ENCODE data around the gene MFSD12.

Gene MFSD12

DNA sequence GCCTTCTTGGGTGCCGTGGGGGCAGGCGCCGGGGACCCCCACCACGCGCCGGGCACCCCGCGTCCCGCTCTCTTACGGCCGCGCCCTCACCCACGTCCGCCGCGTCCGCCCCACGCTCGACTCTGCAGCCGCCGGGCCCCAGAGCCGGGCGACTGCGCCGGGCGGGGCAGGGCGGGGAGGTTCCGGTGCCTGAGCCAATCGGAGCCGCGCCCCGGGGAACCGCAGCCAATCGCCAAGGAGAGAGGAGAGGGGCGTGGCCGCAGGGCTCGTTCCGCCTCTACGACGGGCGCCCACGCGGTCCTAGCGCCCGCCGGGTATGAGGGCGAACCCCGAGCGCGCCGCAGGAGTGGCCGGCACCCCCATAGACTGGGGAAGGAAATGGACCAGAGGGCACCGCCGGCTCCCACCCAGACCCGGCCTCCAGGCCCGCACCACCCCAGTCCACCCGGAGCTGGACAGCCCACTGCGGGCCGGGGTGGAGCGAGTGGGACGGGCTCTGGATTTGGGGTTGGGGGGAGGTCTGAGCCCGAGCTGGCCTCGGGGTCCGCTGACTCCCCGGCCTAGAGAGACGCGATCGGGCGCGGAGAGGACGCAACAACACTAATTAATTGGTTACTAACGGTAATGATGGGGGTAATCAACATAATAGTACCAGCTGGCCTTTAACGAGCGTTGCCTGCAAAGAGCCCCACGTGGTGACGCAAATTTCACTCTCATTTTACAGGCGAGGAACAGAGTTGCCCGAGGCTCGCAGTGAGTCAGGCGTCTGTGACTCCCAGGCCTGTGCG lies at the start of gene MFSD12:
TSS of gene MFSD12 (minus strand) at position 126 of the 788 bp plus-strand sequence. CDS start 183 bp downstream, outside the sequence.
- H3K9me3 ChIP-seq (ENCODE audit: low read length): no peaks in the 10 kb centered on the region
- H3K27me3 ChIP-seq (ENCODE audit: insufficient read depth, low read length): no peaks in the 10 kb centered on the region
- H2AFZ ChIP-seq (ENCODE audit: low read depth, low read length): peak within 1 kb of the TSS; percentile 89
- no peaks in the 10 kb centered on the region for H3K36me3 ChIP-seq (ENCODE audit: insufficient read depth, low read length)
- peak within 1 kb of the TSS; percentile 62 for H3K4me3 ChIP-seq (ENCODE audit: low read length)
- H3K4me1 ChIP-seq (ENCODE audit: insufficient read depth, low read length): peaks cover 14% of the 10 kb centered on the region

DNA sequence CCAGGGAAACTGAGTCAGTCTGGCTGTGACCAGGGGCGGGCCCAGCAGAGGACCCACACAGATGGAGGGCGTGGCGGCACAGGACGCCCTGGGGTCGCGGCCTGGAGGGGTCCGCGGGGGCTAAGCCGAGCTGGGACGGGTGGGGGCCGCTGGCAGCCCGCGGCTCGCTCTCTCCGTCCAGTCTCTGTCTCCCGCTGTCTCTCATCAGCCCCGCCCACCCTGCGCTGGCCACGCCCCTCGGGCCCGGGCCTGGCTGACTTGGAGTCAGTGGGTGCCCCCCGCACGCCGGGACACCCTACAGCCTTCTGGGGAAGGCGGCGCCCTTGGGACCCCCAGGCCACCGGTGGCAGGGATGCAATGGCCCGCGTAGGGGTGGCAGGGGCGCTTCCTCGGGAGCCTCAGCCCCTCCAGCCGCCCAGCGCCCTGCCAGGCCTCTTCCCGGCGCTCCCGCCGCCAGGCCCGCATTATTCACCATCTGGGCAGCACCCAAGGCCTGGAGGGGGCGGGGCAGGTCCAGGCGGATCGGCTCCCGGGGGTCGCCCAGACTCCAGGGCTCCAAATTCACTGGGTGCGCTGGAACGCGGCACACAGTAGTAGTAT lies 49.4 kb upstream of the MFSD12 start, which contains the start of gene TBXA2R:
TSS of gene TBXA2R (minus strand) at position 186 of the 600 bp plus-strand sequence. CDS start 6,241 bp downstream, outside the sequence.
- Histone ChIP-seq H3K27me3 (ENCODE audit: insufficient read depth, low read length) (peaks cover 46% of the 10 kb centered on the region), H3K4me3 (ENCODE audit: low read length) (no peak within 1 kb of the TSS), H3K9me3 (ENCODE audit: low read length) (no peaks in the 10 kb centered on the region), H2AFZ (ENCODE audit: low read depth, low read length) (no peak within 1 kb of the TSS), H3K36me3 (ENCODE audit: insufficient read depth, low read length) (peaks cover 11% of the 10 kb centered on the region), H3K4me1 (ENCODE audit: insufficient read depth, low read length) (peaks cover 3% of the 10 kb centered on the region)

DNA sequence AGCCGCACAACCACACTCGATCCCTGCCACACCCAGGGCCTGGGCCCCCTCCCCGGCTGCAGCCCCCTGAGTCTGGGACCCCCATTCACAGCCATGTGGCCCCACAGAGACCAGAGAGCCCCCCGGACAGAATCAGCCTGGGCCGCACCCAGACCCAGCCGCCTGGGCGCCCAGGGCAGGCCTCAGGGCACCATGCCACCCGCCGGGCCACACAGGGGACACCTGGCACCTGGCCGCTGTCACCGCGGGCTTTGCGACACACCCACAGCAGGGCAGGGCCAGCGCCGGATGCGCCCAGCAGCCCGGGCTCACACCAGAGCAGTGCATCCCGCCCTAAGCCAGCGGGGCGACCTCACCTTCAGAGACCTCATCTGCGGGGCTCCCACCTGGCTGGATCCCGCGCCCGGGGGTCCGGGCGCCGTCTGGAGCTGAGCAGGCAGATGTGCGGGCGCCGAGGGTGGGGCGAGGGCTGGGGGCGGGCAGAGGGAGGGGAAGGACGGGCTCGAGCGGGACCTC lies 48.8 kb upstream of the MFSD12 start:
- H3K36me3 ChIP-seq (ENCODE audit: insufficient read depth, low read length): peaks cover 6% of the 10 kb centered on the region
- H3K27me3 ChIP-seq (ENCODE audit: insufficient read depth, low read length): peaks cover 46% of the 10 kb centered on the region
- H2AFZ ChIP-seq (ENCODE audit: low read depth, low read length): no peak overlapping the region
- H3K9me3 ChIP-seq (ENCODE audit: low read length): no peaks in the 10 kb centered on the region
- H3K4me3 ChIP-seq (ENCODE audit: low read length): no peak overlapping the region
- H3K4me1 ChIP-seq (ENCODE audit: insufficient read depth, low read length): peaks cover 3% of the 10 kb centered on the region

DNA sequence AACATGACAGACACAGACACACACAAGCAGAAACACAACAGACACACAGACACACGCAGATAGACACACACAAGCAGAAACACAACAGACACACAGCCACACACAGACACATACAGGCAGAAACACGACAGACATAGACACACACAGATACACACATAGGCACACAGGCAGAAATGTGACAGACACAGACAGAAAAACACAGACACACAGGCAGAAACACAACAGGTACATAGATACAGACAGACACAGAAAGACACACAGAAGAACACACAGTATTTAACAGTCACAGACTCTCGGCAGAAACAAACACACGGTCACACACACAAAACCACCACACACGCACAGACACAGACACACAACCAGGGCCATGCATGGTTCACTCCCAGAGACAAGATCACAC lies 48.4 kb upstream of the MFSD12 start:
- Histone ChIP-seq H3K36me3 (ENCODE audit: insufficient read depth, low read length) (peaks cover 2% of the 10 kb centered on the region), H3K27me3 (ENCODE audit: insufficient read depth, low read length) (peaks cover 46% of the 10 kb centered on the region), H3K4me3 (ENCODE audit: low read length) (no peak overlapping the region), H3K4me1 (ENCODE audit: insufficient read depth, low read length) (peaks cover 3% of the 10 kb centered on the region), H2AFZ (ENCODE audit: low read depth, low read length) (no peak overlapping the region), H3K9me3 (ENCODE audit: low read length) (no peaks in the 10 kb centered on the region)

DNA sequence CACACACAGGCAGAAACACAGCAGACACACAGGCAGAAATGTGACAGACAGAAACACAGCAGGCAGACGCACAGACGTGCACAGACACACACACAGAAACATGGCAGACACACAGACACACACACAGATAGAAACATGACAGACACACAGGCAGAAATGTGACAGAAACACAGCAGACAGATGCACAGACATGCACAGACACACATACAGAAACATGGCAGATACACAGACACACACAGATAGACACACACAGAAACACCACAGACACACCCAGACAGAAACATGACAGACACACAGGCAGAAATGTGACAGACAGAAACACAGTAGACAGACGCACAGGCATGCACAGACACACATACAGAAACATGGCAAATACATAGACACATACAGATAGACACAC lies 48.0 kb upstream of the MFSD12 start:
- Histone ChIP-seq H2AFZ (ENCODE audit: low read depth, low read length) (no peak overlapping the region), H3K9me3 (ENCODE audit: low read length) (peaks cover under 1% of the 10 kb centered on the region), H3K4me3 (ENCODE audit: low read length) (no peak overlapping the region), H3K27me3 (ENCODE audit: insufficient read depth, low read length) (peaks cover 46% of the 10 kb centered on the region), H3K4me1 (ENCODE audit: insufficient read depth, low read length) (peaks cover 3% of the 10 kb centered on the region), H3K36me3 (ENCODE audit: insufficient read depth, low read length) (no peaks in the 10 kb centered on the region)

DNA sequence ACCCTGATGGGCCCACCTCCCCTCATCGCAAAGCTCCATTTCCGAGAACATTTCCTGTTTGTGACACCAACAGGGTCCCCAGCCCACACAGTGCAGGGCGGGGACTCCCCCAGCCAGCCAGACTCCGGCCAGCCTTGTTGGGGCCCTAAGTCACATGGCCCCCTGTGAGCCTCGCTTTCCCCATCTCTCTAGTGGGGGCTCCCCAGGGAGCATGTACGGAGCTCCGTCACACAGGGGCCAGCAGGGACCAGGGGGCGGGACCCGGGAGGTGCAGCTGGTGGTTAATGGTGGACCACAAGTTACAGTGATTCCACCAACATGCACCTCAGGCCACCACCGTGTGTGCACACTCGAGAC lies 47.6 kb upstream of the MFSD12 start:
- Histone ChIP-seq H3K36me3 (ENCODE audit: insufficient read depth, low read length) (no peaks in the 10 kb centered on the region), H3K4me1 (ENCODE audit: insufficient read depth, low read length) (peaks cover 3% of the 10 kb centered on the region), H3K9me3 (ENCODE audit: low read length) (peaks cover 3% of the 10 kb centered on the region), H2AFZ (ENCODE audit: low read depth, low read length) (no peak overlapping the region), H3K27me3 (ENCODE audit: insufficient read depth, low read length) (peaks cover 46% of the 10 kb centered on the region), H3K4me3 (ENCODE audit: low read length) (no peak overlapping the region)

DNA sequence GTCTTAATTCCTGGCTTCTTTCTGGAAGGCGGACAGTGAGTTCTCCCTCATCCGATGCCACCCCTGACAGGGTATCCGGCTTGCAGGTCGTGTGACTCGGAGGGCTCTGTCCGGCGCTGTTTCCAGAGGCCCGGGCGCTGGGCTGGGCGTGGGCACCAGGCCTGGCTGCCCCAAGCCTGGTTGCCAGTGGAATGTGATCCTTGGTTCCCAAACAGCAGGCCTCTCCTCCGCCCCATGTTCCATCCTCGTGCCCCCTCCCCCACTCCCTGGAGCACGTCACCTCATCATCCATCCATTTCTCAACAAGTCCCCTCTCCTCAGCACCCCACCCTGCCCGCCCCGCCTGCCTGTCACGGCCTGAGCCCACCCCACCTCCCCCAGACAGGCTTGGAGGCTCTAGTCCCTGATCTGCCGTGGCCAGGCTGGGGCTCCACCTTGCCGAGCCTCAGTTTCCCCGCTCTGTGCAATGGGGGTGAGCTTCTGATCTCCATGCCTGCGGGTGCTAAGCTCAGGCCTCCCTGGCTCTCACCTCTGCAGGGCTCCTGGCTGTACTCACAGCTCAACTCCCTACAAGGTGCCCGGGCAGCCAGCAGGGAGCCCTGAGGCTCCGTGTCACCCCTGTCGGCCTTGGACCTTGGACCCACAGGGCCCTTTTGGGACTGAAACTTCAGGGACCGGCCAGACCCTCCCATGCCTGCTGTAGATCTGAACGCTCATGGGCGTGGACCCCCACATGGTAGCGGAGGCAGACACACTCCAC lies 47.0 kb upstream of the MFSD12 start:
- H3K36me3 ChIP-seq (ENCODE audit: insufficient read depth, low read length): no peaks in the 10 kb centered on the region
- peaks cover 46% of the 10 kb centered on the region for H3K27me3 ChIP-seq (ENCODE audit: insufficient read depth, low read length)
- no peak overlapping the region for H2AFZ ChIP-seq (ENCODE audit: low read depth, low read length)
- H3K9me3 ChIP-seq (ENCODE audit: low read length): peaks cover 7% of the 10 kb centered on the region
- peaks cover 3% of the 10 kb centered on the region for H3K4me1 ChIP-seq (ENCODE audit: insufficient read depth, low read length)
- H3K4me3 ChIP-seq (ENCODE audit: low read length): no peak overlapping the region

DNA sequence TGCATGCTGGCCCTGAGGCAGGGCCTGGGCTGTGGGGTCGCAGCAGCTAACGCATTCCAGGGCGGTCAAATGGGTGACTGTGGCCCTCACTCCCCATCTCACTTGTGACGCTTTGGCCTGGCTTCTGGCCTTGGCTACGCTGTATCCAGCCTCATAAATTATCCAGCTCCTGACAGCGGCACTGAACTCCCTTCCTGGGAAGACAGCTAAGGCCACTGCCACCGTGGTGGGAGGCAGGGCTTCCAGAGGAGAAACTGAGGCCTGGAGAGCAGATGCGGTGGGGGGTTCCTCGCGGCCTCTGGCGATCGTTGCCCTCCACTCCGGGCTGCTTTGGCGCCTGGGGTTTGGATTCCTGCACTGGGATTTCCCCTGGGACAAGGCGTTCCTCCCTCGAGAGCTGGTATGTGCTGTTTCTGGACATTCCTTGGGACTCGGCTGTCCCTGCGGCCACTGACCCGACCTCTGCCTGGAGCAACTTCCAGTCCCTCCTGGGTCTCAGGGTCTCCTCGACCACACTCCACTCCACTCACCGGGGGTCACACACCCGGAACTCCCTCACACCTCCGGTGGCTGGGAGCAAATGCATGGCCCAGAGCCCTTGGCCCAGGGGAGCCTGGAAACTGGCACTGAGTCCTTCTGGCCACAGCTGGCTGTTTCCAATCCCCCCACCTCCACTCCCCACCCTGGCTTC lies 45.9 kb upstream of the MFSD12 start:
- H3K27me3 ChIP-seq (ENCODE audit: insufficient read depth, low read length): peaks cover 44% of the 10 kb centered on the region
- peaks cover 3% of the 10 kb centered on the region for H3K4me1 ChIP-seq (ENCODE audit: insufficient read depth, low read length)
- H3K9me3 ChIP-seq (ENCODE audit: low read length): peaks cover 7% of the 10 kb centered on the region
- H3K4me3 ChIP-seq (ENCODE audit: low read length): no peak overlapping the region
- no peak overlapping the region for H2AFZ ChIP-seq (ENCODE audit: low read depth, low read length)
- no peaks in the 10 kb centered on the region for H3K36me3 ChIP-seq (ENCODE audit: insufficient read depth, low read length)

DNA sequence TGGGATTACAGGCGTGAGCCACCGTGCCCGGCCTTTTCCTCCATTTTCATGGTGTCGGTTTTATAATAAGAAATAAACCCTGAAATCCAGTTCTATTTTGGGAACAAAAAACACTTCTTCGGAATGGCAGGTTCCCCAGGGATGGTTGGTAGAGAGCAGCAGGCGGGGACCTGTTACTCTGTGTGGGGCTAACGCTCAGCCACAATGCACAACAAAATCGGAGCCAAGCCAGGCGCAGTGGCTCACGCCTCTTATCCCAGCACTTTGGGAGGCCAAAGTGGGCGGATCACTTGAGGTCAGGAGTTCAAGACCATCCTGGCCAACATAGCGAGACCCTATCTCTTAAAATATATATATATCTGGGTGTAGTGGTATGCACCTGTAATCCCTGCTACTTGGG lies 43.6 kb upstream of the MFSD12 start:
- H3K9me3 ChIP-seq (ENCODE audit: low read length): peaks cover 7% of the 10 kb centered on the region
- no peak overlapping the region for H2AFZ ChIP-seq (ENCODE audit: low read depth, low read length)
- H3K27me3 ChIP-seq (ENCODE audit: insufficient read depth, low read length): peaks cover 23% of the 10 kb centered on the region
- H3K36me3 ChIP-seq (ENCODE audit: insufficient read depth, low read length): no peaks in the 10 kb centered on the region
- H3K4me1 ChIP-seq (ENCODE audit: insufficient read depth, low read length): no peaks in the 10 kb centered on the region
- H3K4me3 ChIP-seq (ENCODE audit: low read length): no peak overlapping the region

DNA sequence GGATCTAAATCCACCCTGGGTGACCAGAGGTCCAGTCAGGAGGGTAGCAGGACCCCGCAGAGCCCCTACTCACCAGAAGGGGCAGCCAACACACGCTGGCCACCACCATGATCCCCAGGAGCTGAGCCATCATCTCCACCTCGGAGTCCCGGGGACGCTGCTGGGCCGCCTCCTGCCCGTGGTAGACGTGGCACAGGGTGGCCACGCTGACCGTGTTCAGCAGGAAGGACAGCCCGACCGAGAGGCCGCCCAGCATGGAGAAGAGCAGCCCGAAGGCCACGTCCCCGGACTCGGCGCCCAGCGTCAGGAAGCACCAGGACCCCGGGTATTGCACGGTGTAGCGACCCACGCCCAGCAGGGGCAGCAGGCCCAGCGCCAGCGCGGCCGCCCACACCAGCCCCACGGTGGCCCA lies 42.4 kb upstream of the MFSD12 start:
- Histone ChIP-seq H3K27me3 (ENCODE audit: insufficient read depth, low read length) (peaks cover 11% of the 10 kb centered on the region), H3K36me3 (ENCODE audit: insufficient read depth, low read length) (no peaks in the 10 kb centered on the region), H3K9me3 (ENCODE audit: low read length) (peaks cover 7% of the 10 kb centered on the region), H2AFZ (ENCODE audit: low read depth, low read length) (no peak overlapping the region), H3K4me1 (ENCODE audit: insufficient read depth, low read length) (no peaks in the 10 kb centered on the region), H3K4me3 (ENCODE audit: low read length) (no peak overlapping the region)

DNA sequence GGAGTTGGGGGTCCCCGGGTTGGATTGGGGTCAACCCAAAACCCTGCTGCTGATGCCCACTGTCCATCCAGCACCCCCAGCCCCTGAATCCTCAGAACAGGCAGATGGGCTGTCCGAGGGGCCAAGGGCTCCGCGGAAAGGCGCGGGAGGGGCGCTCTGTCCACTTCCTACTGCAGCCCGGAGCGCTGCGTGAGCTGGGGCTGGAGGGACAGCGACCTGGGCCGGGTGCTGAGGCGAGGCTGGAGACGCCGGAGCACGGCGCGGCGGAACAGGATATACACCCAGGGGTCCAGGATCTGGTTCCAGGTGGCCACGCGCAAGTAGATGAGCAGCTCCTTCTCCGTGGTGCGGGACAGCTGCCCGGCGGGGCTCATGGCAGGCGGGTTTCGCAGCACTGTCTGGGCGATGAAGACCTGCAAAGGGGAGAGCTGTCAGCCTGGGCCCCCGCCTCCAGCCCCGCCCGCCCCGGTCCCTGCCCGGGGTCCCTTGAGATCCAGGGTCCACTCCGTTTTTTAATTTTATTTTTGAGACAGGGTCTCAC lies 38.2 kb upstream of the MFSD12 start:
- Histone ChIP-seq H3K4me3 (ENCODE audit: low read length) (no peak overlapping the region), H3K4me1 (ENCODE audit: insufficient read depth, low read length) (no peaks in the 10 kb centered on the region), H3K27me3 (ENCODE audit: insufficient read depth, low read length) (peaks cover 5% of the 10 kb centered on the region), H2AFZ (ENCODE audit: low read depth, low read length) (no peak overlapping the region), H3K36me3 (ENCODE audit: insufficient read depth, low read length) (no peaks in the 10 kb centered on the region), H3K9me3 (ENCODE audit: low read length) (peaks cover 14% of the 10 kb centered on the region)

DNA sequence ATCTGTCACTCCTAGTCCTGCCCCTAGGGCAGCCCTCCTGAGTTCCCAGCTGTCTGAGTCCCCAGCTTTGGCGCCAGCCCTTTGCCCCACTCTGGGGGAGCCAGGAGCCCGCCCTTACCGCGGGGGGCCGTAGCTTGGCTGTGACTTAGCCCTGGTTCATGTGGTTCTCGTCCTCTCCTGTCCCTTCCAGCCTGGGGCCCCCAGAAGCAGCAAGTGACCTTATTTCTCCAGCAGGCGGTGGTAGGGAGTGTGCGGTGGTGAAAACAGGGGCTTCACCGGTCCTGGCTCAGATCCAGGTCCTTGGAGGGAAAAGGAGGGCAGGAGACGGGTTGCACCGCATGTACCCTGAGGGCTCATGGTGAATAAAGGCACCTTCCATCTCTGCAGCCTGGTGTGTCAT lies 35.8 kb upstream of the MFSD12 start:
- Histone ChIP-seq H3K9me3 (ENCODE audit: low read length) (peaks cover 7% of the 10 kb centered on the region), H3K36me3 (ENCODE audit: insufficient read depth, low read length) (no peaks in the 10 kb centered on the region), H2AFZ (ENCODE audit: low read depth, low read length) (no peak overlapping the region), H3K4me1 (ENCODE audit: insufficient read depth, low read length) (no peaks in the 10 kb centered on the region), H3K27me3 (ENCODE audit: insufficient read depth, low read length) (peaks cover 5% of the 10 kb centered on the region), H3K4me3 (ENCODE audit: low read length) (no peak overlapping the region)

Data from neuron (in vitro differentiated cells).